ENCODE measurements around the gene FLACC1.
"Not testable (repeated sequence)": the region's sequence is repeated elsewhere in the genome, so short reads cannot be mapped to it uniquely, and the experiment has no call there.

Gene FLACC1

DNA sequence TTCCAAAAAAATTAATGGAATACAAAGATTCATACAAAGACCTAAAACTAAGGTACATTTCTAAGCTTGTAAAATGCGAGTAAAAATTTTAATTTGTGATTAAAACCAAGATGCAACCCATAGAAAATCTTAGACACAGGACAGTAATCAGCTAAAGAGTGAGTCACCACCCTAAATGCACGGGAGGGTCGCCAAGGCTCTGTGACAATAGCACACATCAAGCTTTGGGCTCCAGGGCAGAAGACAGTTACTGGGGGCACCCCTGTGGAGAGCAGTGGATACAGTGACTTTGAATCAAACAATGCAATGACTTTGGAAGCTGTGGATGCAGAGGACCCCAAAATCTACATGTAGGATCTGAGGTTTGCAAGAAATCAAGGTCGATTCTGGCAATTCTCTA lies 7.5 kb downstream of the FLACC1 start:
- DNase-seq (ENCODE audit: low read depth in 2 of 2): no peak

DNA sequence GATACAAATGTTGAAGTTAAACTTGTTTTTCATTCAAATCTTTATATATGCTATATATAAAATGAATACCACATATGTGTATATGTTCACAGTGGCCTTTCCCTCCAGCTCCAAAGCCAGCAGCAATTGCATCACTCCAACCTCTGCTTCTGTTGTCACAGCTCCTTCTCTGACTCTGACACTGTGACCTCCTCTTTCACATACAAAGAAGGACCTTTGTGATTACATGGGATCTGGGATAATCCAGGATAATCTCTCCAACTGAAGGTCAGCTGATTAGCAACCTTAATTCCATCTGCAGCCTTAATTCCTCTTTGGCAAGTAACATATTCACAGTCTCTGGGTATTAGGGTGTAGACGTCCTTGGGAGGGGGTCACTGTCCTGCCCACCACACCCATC lies 8.4 kb downstream of the FLACC1 start:
- no peak for DNase-seq (ENCODE audit: low read depth in 2 of 2)

DNA sequence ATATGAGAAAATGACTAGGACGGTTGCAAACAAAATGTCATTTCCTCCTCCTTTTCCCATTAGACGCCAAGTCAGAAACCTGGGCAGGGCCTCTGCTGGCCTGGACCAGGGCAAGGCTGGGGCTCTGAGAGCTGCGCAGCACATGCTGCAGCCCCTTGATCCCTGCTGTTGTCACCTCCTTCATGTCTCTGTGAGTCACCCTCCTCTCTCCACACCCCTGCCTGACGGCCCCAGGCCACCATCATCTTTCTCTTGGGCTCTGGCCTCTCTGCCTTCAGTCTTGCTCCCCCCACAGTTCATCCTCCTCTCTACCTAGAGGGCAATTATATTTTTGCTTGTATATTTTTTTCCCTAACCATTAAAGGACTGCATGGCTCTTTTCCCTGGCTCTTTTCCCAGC lies 10.0 kb downstream of the FLACC1 start:
- DNase-seq (ENCODE audit: low read depth in 2 of 2): no peak

DNA sequence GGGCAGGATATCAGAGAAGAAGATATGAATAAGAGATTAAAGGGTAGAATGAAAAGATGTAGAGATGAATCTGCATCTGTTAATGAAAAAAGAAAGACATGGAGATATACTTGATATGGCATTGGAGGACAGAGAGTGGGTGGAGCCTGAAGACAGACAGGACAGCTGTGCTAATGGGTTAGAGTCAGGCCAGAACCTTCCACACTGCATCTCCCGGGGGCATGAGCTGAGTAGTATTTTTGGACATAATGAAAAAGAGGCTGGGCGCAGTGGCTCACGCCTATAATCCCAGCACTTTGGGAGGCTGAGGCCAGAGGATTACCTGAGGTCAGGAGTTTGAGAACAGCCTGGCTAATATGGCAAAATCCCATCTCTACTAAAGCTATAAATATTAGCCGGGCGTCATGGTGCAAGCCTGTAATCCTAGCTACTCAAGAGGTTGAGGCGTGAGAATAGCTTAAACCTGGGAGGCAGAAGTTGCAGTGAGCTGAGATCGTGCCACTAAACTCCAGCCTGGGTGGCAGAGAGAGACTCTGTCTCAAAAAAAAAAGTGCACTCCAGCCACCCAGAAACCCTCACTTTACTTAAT lies 11.4 kb downstream of the FLACC1 start:
- DNase-seq (ENCODE audit: low read depth in 2 of 2): no peak

- no peak for DNase-seq (ENCODE audit: low read depth in 2 of 2)
Observed at GRCh38 chr2:201344663-201345366, 12.3 kb downstream of the FLACC1 start.

DNA sequence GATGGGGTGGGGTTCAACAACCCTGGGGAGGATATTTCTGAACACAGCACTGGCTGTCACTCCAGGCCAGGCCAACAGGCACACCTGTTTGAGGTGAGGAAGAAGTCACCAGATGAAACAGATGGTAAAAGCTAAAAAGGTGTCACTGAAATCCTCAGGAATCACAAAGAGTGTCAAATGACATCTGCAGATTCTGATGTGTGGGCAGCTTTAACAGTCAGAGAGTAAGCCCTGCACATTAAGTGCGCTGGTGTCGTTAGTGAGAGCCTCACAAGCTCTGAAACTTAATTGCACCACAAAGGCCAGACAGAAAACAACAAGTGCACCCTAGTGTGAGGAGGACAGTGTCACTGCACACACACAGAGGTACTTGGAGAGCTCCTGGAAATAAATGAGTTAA lies 13.6 kb downstream of the FLACC1 start:
- DNase-seq (ENCODE audit: low read depth in 2 of 2): no peak

DNA sequence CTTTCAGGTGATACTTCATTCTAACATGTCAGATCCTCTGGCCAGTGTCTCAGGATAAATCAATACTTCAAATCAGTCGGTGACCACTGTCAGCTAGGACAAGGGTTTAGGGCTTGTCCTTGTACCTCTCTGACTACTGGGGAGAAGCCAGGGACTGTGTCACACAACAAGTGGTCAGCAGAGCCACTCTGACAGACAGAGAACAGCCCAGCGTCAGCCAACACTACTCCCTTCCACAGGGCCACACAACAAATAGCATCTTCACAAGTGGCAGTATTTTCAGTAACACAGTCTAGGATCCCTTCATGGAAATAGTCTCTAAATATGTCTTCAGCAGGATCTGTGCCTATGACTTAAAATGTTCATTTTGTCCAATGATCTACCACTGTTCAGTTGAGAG lies 14.2 kb downstream of the FLACC1 start:
- no peak for DNase-seq (ENCODE audit: low read depth in 2 of 2)

- DNase-seq (ENCODE audit: low read depth in 2 of 2): no peak
Observed at GRCh38 chr2:201329409-201329808, 27.7 kb downstream of the FLACC1 start.

DNA sequence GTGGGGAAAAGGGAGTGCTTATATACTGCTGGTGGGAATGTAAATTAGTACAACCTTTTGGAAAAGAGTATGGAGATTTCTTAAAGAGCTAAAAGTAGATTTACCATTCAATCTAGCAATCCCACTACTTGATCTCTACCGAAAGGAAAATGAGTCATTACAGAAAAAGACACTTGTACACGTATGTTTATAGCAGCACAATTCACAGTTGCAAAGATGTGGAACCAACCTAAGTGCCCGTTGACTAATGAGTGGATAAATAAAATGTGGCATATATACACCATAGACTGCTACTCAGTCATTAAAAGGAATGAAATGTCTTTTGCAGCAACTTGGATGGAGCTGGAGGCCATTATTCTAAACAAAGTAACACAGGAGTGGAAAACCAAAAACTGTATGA lies 29.5 kb downstream of the FLACC1 start:
- DNase-seq (ENCODE audit: low read depth in 2 of 2): no peak

- DNase-seq (ENCODE audit: low read depth in 2 of 2): no peak
Observed at GRCh38 chr2:201322772-201323171, 34.4 kb downstream of the FLACC1 start.

GRCh38 chr2:201320701-201321100 lies 36.4 kb downstream of the FLACC1 start:
- no peak for DNase-seq (ENCODE audit: low read depth in 2 of 2)

DNA sequence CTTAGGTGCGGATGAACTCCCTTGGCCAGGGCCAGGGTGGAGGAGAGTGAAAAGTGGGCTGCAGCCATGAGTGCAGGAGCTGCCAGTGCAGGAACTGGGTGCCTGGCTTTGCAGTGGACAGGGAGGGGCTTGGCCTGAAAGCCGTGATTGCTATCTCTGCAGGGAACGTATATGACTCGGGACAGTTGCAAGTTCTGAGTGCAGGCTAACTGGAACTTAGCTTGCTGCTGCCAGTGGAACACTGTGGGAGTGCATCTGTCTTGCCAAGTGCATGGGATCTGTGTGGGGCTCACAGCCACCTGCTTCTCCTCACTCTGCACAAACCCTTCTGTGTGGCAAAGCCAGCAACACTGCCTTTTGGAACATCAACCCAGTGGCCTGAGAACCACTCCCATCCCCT lies 36.9 kb downstream of the FLACC1 start:
- DNase-seq (ENCODE audit: low read depth in 2 of 2): no peak

DNA sequence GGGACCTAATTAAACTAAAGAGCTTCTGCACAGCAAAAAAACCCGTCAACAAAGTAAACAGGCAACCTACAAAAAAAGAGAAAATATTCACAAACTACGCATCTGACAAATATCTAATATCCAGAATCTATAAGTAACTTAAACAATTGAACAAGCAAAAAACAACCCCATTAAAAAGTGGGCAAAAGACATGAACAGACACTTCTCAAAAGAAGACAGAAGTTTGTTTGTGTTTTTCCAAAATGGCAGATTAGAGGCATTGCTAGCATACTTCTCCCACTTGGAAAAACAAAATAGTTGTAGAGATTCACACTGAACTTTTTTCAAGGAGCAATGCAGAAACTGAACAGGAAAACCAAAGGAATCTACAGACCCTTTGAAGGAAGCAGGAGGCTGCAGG lies 37.6 kb downstream of the FLACC1 start:
- no peak for DNase-seq (ENCODE audit: low read depth in 2 of 2)

- no peak for DNase-seq (ENCODE audit: low read depth in 2 of 2)
Observed at GRCh38 chr2:201313362-201313761, 43.8 kb downstream of the FLACC1 start.

DNA sequence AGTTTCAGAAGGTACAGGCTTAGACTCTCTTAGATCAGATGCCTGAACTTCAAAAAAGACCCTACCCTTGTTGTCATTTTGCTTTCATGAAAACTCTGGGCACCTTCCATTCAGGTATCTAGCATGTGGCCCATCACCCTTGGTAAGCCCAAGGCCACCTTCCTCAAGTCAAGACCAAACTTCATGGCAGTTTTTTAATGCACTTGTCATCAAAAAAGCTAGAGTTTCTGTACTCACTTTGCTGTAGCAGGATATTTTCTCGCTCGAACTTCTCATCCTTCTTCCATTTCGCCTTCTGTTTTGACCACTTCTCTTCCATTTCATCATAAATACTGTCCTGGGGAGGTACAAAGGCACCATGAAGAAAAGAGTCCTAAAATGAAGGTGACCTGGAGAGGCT lies 48.2 kb downstream of the FLACC1 start:
- no peak for DNase-seq (ENCODE audit: low read depth in 2 of 2)

DNA sequence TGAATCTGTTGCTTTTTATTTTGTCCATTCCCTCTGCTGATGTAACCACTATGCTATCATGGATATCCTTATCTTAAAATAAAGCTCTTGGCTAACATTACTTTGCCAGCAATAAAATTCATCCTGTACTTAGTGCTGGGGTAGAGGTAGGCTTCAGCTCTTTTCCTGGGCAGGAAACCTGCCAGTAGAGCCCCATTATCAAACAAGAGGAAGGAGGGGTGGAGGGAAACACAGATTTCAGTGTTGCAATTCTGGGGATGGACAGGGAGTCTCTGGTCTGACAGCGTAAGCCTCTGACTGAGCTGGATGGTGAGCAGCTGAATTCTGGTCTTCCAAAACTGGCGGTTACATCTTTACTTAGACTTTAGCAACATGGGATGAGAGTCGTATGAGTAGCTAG lies 49.3 kb downstream of the FLACC1 start:
- DNase-seq (ENCODE audit: low read depth in 2 of 2): no peak

DNA sequence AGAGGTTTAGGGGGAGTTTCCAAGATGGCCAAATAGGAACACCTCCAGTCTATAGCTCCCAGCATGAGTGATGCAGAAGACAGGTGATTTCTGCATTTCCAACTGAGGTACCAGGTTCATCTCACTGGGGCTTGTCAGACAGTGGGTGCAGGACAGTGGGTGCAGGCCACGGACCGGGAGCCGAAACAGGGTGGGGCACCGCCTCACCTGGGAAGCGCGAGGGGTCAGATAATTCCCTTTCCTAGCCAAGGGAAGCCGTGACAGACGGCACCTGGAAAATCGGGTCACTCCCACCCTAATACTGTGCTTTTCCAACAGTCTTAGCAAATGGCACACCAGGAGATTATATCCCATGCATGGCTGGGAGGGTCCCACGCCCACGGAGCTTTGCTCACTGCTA lies 57.2 kb downstream of the FLACC1 start:
- DNase-seq (ENCODE audit: low read depth in 2 of 2): not testable (repeated sequence)

DNA sequence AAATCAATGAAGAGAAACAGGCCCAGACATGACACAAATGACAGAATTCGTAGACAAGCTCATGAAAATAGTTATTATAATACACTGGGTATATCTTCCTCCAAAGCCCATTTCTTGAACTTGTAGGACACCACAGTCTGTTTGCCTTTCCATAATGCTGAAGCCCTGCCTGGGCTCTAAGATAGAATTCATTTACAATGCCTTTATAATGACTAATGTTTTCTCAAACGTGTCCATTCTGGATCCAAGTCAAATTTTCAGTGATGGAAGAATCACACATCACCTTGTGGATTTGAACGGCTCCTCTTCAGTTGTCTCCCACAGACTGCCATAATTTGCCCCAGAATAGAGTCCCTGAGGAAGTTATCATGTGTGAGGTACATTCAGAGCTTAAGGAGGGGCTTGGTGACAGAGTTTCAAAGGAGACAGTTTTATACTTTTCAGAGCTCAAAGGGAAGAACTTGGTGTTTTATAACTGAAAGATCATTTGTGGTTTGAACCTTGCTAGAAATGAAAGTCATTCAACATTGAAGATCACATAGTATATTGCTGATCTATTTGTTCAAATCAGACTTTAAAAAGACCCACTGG lies 58.6 kb downstream of the FLACC1 start:
- DNase-seq (ENCODE audit: low read depth in 2 of 2): no peak

- DNase-seq (ENCODE audit: low read depth in 2 of 2): not testable (repeated sequence)
Observed at GRCh38 chr2:201290457-201291148, 66.5 kb downstream of the FLACC1 start.

DNA sequence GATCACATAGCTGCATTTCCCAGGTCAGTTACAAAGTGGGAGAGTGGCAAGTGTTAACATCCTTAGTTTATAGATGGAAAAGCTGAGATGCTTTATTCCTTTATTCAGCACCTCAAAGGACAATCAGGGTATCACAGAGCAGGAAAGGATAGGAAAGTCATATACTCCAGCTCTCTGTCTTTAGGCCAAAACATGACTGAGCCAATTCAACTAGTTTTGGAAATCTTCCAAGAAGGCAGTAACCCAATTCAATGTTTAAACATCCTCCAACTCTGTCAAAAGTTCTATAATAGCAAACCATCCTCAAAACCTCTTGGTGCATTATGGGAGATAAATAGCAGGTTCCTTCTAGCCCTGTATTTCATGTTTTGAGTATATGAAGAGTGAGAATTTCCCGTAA lies 71.6 kb downstream of the FLACC1 start:
- no peak for DNase-seq (ENCODE audit: low read depth in 2 of 2)

DNA sequence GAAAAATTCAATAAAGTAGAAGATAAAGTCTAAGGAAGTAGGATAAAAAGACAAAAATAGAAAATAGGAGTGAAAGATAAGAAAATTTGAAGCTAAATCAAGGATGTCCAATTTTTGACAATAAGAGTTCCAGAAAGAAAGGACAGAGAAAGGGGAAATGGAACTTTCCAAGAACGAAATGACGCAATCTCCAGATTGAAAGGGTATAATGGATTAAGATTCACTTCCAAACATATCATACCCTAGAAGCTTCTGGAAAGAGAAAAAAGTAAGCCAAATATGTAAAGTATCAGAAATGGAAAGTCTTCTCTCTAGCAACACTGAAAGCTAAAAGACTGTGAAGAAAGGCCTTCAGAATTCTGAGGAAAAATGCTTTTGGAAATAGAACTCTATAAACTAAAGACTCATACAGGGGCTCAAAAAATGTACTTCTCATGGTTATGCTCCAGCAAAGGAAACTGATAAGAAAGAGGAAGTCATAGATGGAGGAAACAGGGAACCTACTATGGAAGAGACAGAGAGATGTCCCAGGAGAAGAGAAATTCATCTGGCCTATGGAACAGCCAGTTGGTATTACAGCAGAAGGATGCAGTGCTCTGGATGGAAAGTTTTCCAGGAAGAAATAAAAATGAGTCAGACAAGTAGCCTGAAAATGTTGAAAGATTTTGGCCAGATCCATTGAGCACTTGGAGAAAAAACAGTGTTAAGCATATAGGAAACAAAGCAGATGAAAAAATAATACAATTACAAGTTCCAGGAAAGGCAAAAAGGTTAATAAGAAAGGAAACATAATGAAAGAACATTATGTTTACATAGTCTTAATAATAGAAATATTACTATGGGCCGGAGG lies 76.7 kb downstream of the FLACC1 start:
- no peak for DNase-seq (ENCODE audit: low read depth in 2 of 2)

DNA sequence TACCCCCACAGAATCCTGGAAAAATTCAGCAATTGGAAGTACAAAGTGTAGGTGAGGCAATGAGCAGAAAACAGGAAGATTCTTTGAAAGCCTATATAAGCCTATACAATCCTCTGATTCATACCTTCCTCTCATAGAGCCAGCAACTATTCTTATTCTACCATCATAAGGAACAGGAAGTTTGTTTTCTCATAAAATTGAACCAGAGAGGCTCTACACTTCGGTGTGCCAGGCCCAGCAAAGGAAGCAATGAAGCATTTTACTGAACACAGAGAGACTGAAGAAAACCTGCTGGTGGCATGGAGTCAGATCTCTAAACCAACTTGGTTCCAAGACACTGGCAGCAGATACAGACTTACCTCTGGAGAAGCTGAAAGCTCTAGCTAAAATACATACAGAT lies 78.1 kb downstream of the FLACC1 start:
- no peak for DNase-seq (ENCODE audit: low read depth in 2 of 2)

Data from stimulated activated CD4-positive, alpha-beta T cell treated with anti-CD3 and anti-CD28 coated beads, Interleukin-1b, Interleukin-23, amount 100 ng/mL, for 1 hour (primary cell).